NK-92 (cell line): ENCODE results near the gene ARTN.

Source experiments
- DNase-seq: peaks from one replicate; lab custom pipeline; 2025; ENCODE audit not compliant: unreplicated experiment; lab: John Stamatoyannopoulos, UW

The ARTN gene

GRCh38 chr1:43984855-43985254 is 51.3 kb downstream of the ARTN start:
- no peak for DNase-seq

DNA sequence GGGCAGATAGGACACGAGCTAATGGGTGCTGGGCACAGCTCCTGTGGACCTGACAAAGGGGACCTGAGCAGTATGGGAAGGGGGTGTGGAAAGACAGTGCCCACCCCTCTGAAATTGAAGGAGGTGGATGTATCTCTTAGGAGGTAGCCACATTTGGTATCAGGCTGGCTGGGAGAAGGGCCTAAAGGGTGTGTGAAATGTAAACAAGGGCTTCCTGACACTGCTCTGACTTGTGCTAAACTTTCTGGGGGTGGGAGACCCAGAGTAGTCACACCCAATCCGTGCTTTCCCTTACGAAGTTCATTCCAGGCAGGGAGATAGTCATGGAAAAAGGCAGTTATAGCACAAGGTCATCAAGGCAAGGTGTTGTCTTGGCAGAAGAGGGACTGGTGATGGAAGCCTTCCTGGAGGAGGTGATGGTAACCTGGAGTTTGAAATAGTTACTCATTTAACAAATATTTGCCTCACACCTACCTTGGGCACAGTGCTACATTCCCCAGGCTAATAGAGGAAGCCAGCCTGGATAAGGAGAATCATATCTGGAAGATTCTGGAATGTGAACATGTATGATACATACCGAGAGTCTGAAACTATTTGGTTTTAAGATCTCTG is 52.5 kb downstream of the ARTN start:
- DNase-seq, result no peak

DNA sequence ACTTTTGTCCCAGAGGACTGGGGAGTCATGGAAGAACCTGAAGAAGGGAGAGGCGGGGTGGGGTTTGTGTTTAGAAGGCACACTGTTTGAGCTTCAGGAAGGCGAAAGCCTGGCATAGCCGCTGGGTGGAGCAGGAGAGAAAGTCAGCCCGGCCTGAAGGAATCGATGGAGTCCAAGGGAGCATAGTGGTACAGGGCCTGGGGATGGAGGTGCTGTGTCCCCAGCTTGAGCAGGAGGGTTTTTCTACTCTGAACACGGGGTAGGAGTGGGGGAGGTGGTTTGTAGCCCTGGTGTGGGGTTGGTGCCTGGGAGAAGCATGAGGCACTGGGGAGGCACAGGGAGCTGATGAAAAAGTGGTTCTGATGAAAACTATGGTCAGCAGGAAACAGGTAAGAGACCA is 53.1 kb downstream of the ARTN start:
- DNase-seq, result no peak
